Liver (tissue), 9 donors: ENCODE results near the gene EML5. TPM values are rescaled to one million over a fixed set of nuclear protein-coding genes. Genes with fewer than 3 reads are reported as not detected.

ENCODE experiments used
- DNase-seq: peaks from one replicate; pipeline ENCODE4 v3.0.0-alpha.2; 2017; ENCODE audit warnings: low spot score
- H3K27ac ChIP-seq, 2 donors: one replicate each; pipeline ENCODE4 v1.7.0; 2013; ENCODE audit warnings: inconsistent platforms in 2 of 2, low read length in 2 of 2, control low read depth in 1 of 2, low read depth in 1 of 2, mild to moderate bottlenecking in 1 of 2
- H3K27me3 ChIP-seq, 4 donors: one replicate each; pipeline versions ENCODE4 v1.6.1 to v1.7.0; 2013; ENCODE audit warnings: low read length in 3 of 4, inconsistent platforms in 1 of 4, mild to moderate bottlenecking in 1 of 4, moderate library complexity in 1 of 4; ENCODE audit not compliant: control insufficient read depth in 4 of 4, insufficient read depth in 4 of 4
- H3K36me3 ChIP-seq, 4 donors: one replicate each; pipeline versions ENCODE4 v1.6.1 to v1.7.0; 2013; ENCODE audit warnings: low read length in 3 of 4, mild to moderate bottlenecking in 3 of 4, low read depth in 1 of 4, moderate library complexity in 1 of 4; ENCODE audit not compliant: control insufficient read depth in 4 of 4, insufficient read depth in 3 of 4
- H3K4me1 ChIP-seq, 4 donors: one replicate each; pipeline versions ENCODE4 v1.6.1 to v1.7.0; 2013; ENCODE audit warnings: low read length in 3 of 4, mild to moderate bottlenecking in 3 of 4, moderate library complexity in 1 of 4; ENCODE audit not compliant: control insufficient read depth in 4 of 4, insufficient read depth in 4 of 4
- H3K4me3 ChIP-seq, 3 donors: one replicate each; pipeline versions ENCODE4 v1.6.1 to v1.7.0; 2013; ENCODE audit warnings: low read length in 3 of 3, control low read depth in 1 of 3, low read depth in 1 of 3, mild to moderate bottlenecking in 1 of 3
- H3K9ac ChIP-seq, 2 donors: one replicate each; pipeline ENCODE4 v1.7.0; 2013; ENCODE audit warnings: low read length in 2 of 2, mild to moderate bottlenecking in 2 of 2, moderate library complexity in 2 of 2, control low read depth in 1 of 2, low read depth in 1 of 2
- H3K9me3 ChIP-seq, 4 donors: one replicate each; pipeline versions ENCODE4 v1.6.1 to v1.7.0; 2013; ENCODE audit warnings: low read length in 3 of 4; ENCODE audit not compliant: control insufficient read depth in 4 of 4
- CTCF ChIP-seq: fragments of 150-350 bp; IDR thresholded peaks from 2 replicates; pipeline ENCODE4 v1.5.1; 2017; ENCODE audit warnings: improper control_type of control experiment, low read depth, low read length; ENCODE audit not compliant: missing input control
- EGR1 ChIP-seq, 2 donors: IDR thresholded peaks; 2 replicates each; pipeline ENCODE4 v1.6.1; 2016 to 2018; ENCODE audit warnings: antibody characterized with exemption in 2 of 2, low read depth in 2 of 2
- FOXA1 ChIP-seq: IDR thresholded peaks from 2 replicates; pipeline ENCODE4 v1.6.1; 2016; ENCODE audit warnings: antibody characterized with exemption
- GABPA ChIP-seq, 2 donors: IDR thresholded peaks in 1 of 2; conservative IDR thresholded peaks in 1 of 2; 2 replicates each; pipeline ENCODE4 v1.6.1; 2016; ENCODE audit warnings: antibody characterized with exemption in 2 of 2, mild to moderate bottlenecking in 1 of 2, moderate library complexity in 1 of 2
- HNF4A ChIP-seq, 2 donors: conservative IDR thresholded peaks; 2 replicates each; pipeline ENCODE4 v1.6.1; 2016; ENCODE audit warnings: antibody characterized with exemption in 2 of 2, mild to moderate bottlenecking in 2 of 2
- HNF4G ChIP-seq: IDR thresholded peaks from 2 replicates; pipeline ENCODE4 v1.6.1; 2016; ENCODE audit warnings: antibody characterized with exemption
- JUND ChIP-seq, 2 donors: IDR thresholded peaks; 2 replicates each; pipeline ENCODE4 v1.6.1; 2016; ENCODE audit warnings: antibody characterized with exemption in 2 of 2
- NR2F2 ChIP-seq: IDR thresholded peaks from 2 replicates; pipeline ENCODE4 v1.6.1; 2016; ENCODE audit warnings: antibody characterized with exemption
- RAD21 ChIP-seq, 2 donors: IDR thresholded peaks; 2 replicates each; pipeline ENCODE4 v1.6.1; 2016; ENCODE audit warnings: antibody characterized with exemption in 2 of 2, mild to moderate bottlenecking in 2 of 2
- RXRA ChIP-seq, 2 donors: IDR thresholded peaks; 2 replicates each; pipeline ENCODE4 v1.6.1; 2017 to 2018; ENCODE audit warnings: antibody characterized with exemption in 2 of 2, mild to moderate bottlenecking in 1 of 2
- SP1 ChIP-seq: IDR thresholded peaks from 2 replicates; pipeline ENCODE4 v1.6.1; 2018; ENCODE audit warnings: antibody characterized with exemption, mild to moderate bottlenecking
- TAF1 ChIP-seq: conservative IDR thresholded peaks from 2 replicates; pipeline ENCODE4 v1.6.1; 2016; ENCODE audit warnings: antibody characterized with exemption, mild to moderate bottlenecking
- YY1 ChIP-seq: IDR thresholded peaks from 2 replicates; pipeline ENCODE4 v1.6.1; 2016; ENCODE audit warnings: antibody characterized with exemption, mild to moderate bottlenecking
- WGBS: extraction: QIAGEN DNeasy Blood & Tissue Kit; methylation state at CpG from one replicate; pipeline ENCODE4 v1.1.7; 2013; 5-methylcytosine and 5-hydroxymethylcytosine counted together
- polyA plus RNA-seq, 2 donors: library from polyadenylated mRNA; stranded (reverse) in 1 of 2; unstranded in 1 of 2; fragments of 200-250 nt in 1 of 2; fragments of >200 nt in 1 of 2; fragmentation: Nextera tagmentation in 1 of 2; extraction: Ambion mirVana in 1 of 2; gene quantifications; one replicate each; pipeline versions ENCODE4 v1.2.1 to v1.2.3, GENCODE V29; 2013 to 2015
- total RNA-seq, 2 donors: library from RNA; depleted of rRNA; stranded (reverse); fragments of >200 nt; gene quantifications; one replicate each; pipeline ENCODE4 v1.2.3, GENCODE V29; 2014
- TF ChIP-seq, protein P1 (sequence below): IDR thresholded peaks from 2 replicates; pipeline ENCODE4 v1.6.1; 2016; ENCODE audit warnings: antibody characterized with exemption, mild to moderate bottlenecking
- TF ChIP-seq, protein P2 (sequence below): IDR thresholded peaks from 2 replicates; pipeline ENCODE4 v1.6.1; 2016; ENCODE audit warnings: antibody characterized with exemption
- TF ChIP-seq, protein P3 (sequence below): IDR thresholded peaks from 2 replicates; pipeline ENCODE4 v1.6.1; 2016; ENCODE audit warnings: antibody characterized with exemption
- TF ChIP-seq, protein P4 (sequence below): IDR thresholded peaks from 2 replicates; pipeline ENCODE4 v1.6.1; 2016; ENCODE audit warnings: antibody characterized with exemption
- donor health status: healthy.
- donor health status: healthy.
- donor health status: healthy.
- donor health status: healthy.
- donor health status: healthy.

EML5 gene
- total and polyA plus RNA-seq, 4 donors: 0.09 to 3.8 (median 0.55) TPM

DNA sequence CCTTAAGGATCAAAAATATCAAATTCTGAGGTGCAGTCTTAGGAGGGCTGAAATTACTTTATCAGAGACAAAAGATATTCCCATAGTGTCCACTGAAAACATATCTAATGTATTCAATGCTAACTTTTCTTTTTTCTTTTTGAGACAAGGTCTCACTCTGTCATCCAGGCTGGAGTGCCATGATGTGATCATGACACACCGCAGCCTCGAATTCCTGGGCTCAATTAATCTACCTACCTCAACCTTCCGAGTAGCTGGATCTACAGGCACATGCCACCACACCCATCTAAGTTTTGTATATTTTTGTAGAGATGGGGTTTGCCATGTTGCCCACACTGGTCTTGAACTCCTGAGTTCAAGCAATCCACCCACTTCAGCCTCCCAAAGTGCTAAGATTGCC is 161.7 kb downstream of the EML5 start:
- Histone ChIP-seq H3K27ac (no peak overlapping the region), H3K4me3 (no peak overlapping the region), H3K4me1 (no peaks in the 10 kb centered on the region), H3K27me3 (no peaks in the 10 kb centered on the region), H3K9ac (no peak overlapping the region), H3K9me3 (no peaks in the 10 kb centered on the region), H3K36me3 (no peaks in the 10 kb centered on the region)
- WGBS: 58% methylated on average over 3 of the region's 3 CpGs
- no peak for DNase-seq
- TF ChIP-seq, protein P1, sequence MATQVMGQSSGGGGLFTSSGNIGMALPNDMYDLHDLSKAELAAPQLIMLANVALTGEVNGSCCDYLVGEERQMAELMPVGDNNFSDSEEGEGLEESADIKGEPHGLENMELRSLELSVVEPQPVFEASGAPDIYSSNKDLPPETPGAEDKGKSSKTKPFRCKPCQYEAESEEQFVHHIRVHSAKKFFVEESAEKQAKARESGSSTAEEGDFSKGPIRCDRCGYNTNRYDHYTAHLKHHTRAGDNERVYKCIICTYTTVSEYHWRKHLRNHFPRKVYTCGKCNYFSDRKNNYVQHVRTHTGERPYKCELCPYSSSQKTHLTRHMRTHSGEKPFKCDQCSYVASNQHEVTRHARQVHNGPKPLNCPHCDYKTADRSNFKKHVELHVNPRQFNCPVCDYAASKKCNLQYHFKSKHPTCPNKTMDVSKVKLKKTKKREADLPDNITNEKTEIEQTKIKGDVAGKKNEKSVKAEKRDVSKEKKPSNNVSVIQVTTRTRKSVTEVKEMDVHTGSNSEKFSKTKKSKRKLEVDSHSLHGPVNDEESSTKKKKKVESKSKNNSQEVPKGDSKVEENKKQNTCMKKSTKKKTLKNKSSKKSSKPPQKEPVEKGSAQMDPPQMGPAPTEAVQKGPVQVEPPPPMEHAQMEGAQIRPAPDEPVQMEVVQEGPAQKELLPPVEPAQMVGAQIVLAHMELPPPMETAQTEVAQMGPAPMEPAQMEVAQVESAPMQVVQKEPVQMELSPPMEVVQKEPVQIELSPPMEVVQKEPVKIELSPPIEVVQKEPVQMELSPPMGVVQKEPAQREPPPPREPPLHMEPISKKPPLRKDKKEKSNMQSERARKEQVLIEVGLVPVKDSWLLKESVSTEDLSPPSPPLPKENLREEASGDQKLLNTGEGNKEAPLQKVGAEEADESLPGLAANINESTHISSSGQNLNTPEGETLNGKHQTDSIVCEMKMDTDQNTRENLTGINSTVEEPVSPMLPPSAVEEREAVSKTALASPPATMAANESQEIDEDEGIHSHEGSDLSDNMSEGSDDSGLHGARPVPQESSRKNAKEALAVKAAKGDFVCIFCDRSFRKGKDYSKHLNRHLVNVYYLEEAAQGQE: no peak
- TF ChIP-seq GABPA (IDR thresholded peaks at IDR 0.05 in 1 of 2, conservative IDR thresholded peaks at IDR 0.05 in 1 of 2) (no peak), FOXA1 (no peak), HNF4A (conservative IDR thresholded peaks at IDR 0.05) (no peak), RAD21 (IDR thresholded peaks at IDR 0.05) (no peak), TAF1 (no peak), CTCF (no peak), NR2F2 (no peak), SP1 (no peak), EGR1 (IDR thresholded peaks at IDR 0.05; ENCODE audit: low read depth in 2 of 2) (no peak), YY1 (no peak), RXRA (IDR thresholded peaks at IDR 0.05) (no peak)
- TF ChIP-seq, protein P2, sequence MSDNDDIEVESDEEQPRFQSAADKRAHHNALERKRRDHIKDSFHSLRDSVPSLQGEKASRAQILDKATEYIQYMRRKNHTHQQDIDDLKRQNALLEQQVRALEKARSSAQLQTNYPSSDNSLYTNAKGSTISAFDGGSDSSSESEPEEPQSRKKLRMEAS: no peak
- TF ChIP-seq, protein P3, sequence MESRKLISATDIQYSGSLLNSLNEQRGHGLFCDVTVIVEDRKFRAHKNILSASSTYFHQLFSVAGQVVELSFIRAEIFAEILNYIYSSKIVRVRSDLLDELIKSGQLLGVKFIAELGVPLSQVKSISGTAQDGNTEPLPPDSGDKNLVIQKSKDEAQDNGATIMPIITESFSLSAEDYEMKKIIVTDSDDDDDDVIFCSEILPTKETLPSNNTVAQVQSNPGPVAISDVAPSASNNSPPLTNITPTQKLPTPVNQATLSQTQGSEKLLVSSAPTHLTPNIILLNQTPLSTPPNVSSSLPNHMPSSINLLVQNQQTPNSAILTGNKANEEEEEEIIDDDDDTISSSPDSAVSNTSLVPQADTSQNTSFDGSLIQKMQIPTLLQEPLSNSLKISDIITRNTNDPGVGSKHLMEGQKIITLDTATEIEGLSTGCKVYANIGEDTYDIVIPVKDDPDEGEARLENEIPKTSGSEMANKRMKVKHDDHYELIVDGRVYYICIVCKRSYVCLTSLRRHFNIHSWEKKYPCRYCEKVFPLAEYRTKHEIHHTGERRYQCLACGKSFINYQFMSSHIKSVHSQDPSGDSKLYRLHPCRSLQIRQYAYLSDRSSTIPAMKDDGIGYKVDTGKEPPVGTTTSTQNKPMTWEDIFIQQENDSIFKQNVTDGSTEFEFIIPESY: no peak
- TF ChIP-seq, protein P4, sequence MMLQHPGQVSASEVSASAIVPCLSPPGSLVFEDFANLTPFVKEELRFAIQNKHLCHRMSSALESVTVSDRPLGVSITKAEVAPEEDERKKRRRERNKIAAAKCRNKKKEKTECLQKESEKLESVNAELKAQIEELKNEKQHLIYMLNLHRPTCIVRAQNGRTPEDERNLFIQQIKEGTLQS: no peak

- WGBS: 78% methylated on average over 6 of the region's 6 CpGs
- Histone ChIP-seq H3K9me3 (no peaks in the 10 kb centered on the region), H3K9ac (no peak overlapping the region), H3K4me1 (no peaks in the 10 kb centered on the region), H3K4me3 (no peak overlapping the region), H3K27ac (no peak overlapping the region), H3K27me3 (no peaks in the 10 kb centered on the region), H3K36me3 (no peaks in the 10 kb centered on the region)
- TF ChIP-seq, protein P2: no peak
- no peak for TF ChIP-seq EGR1 (IDR thresholded peaks at IDR 0.05; ENCODE audit: low read depth in 2 of 2)
- TF ChIP-seq YY1: no peak
- TF ChIP-seq, protein P1: no peak
- no peak for TF ChIP-seq FOXA1
- no peak for TF ChIP-seq RXRA (IDR thresholded peaks at IDR 0.05)
- no peak for TF ChIP-seq RAD21 (IDR thresholded peaks at IDR 0.05)
- TF ChIP-seq TAF1: no peak
- TF ChIP-seq GABPA (IDR thresholded peaks at IDR 0.05 in 1 of 2, conservative IDR thresholded peaks at IDR 0.05 in 1 of 2): no peak
- TF ChIP-seq HNF4A (conservative IDR thresholded peaks at IDR 0.05): no peak
- TF ChIP-seq JUND (IDR thresholded peaks at IDR 0.05): no peak
- TF ChIP-seq HNF4G: no peak
- no peak for DNase-seq
These were observed 162.2 kb downstream of the EML5 start for GRCh38 chr14:88630565-88630964.
